Hematopoietic multipotent progenitor cell treated with erythropoietin and hydrocortisone succinate and interleukin-3 and kit ligand, for 17 days (in vitro differentiated cells): ENCODE measurements around the gene CCDC167.

Experiments used
- DNase-seq: peaks from one replicate; pipeline ENCODE4 v3.0.0-alpha.2; 2015; ENCODE audit warnings: low spot score

The CCDC167 gene

DNA sequence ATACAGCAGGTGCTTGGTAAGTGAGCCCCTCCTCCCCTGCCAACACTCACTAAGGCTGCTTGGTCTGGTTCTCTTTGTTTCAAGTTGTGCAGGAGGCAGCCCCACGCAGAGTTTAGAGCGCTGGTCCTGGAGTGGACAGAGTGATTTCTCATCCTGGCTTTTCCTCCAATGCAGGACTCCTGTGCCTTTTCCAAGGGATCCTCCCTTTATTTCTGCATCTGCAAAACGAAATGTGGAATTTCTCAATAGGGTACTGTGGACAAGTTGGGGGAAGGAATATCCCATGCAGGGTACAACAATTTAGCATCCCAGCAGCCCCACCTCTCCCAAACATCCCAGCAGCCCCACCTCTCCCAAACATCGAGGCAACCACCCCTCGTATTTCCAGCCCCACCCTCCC is 30.6 kb upstream of the CCDC167 start:
- DNase-seq = no peak

DNA sequence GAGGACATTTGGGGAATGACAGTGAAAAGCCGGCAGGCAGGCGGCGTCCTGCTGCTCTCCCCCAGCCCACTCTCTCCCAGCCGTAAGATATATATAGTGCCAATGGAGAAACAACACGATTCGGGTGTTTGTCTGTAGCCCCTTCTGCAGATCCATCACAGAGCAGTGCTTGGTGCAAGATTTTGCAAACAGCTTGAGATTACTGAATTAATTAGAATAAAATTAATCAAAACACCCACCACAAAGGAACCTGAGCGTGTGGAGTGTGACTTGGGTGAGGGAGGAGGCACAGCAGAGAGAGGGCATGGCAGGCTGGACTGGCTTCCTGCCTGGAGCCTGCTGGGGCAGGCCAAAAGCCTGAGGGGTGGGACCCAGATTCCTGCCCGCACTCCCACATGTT is 28.8 kb upstream of the CCDC167 start:
- DNase-seq = no peak

DNA sequence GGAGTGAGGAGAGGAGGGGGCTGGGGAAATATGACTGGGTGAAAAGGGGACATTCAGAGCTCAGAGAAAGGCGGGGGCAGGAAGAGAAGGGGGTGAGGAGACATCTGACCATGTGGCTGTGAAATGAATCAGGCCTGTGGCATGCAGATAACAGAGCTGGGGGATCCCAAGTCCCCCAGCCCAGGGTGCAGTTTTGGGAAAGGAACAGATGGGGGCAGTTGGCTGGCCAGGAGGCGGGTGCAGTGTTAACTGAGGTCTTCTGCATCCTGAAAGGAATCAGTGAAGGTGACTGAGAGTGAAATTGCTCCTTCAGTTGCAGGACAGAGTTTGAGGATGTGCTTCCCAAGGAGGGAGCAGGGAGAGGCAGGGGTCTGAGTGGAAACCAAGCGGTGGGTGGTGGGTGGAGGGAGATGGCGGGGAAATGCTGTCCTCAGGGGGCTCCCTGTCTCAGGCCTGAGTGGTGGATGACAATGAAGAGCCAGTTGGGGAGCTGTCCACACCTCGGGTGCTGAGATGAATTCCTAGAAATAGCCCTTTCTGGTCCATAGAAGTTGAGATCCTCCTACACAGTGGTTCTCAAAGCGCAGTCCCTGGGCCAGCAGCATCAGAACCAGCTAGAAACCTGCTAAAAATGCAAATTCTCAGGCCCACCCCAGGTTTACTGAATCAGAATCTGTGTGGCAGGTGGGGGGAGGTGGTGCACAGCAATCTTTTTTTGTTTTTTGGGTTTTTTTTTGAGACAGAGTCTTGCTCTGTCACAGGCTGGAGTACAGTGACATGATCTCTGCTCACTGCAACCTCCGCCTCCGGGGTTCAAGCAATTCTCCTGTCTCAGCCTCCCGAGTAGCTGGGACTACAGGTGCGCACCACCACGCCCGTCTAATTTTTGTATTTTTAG is 26.0 kb upstream of the CCDC167 start:
- DNase-seq = no peak

DNA sequence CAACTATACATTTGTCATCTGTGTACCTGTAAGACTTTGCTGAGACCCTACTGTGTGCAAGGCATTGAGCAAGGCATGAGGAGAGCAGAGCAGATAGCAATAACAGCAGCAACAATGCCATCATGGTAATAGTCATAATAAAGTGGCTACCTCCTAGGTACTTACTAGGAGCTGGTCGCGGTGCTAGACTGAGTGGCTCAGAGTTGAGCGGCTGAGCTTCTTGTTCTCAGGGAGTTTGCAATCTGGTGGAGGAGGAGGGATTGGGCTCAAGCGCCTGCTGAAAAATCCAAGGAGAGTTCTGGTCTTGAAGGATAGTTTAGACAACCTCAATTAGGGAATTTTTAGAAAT is 25.3 kb upstream of the CCDC167 start:
- DNase-seq = no peak

DNA sequence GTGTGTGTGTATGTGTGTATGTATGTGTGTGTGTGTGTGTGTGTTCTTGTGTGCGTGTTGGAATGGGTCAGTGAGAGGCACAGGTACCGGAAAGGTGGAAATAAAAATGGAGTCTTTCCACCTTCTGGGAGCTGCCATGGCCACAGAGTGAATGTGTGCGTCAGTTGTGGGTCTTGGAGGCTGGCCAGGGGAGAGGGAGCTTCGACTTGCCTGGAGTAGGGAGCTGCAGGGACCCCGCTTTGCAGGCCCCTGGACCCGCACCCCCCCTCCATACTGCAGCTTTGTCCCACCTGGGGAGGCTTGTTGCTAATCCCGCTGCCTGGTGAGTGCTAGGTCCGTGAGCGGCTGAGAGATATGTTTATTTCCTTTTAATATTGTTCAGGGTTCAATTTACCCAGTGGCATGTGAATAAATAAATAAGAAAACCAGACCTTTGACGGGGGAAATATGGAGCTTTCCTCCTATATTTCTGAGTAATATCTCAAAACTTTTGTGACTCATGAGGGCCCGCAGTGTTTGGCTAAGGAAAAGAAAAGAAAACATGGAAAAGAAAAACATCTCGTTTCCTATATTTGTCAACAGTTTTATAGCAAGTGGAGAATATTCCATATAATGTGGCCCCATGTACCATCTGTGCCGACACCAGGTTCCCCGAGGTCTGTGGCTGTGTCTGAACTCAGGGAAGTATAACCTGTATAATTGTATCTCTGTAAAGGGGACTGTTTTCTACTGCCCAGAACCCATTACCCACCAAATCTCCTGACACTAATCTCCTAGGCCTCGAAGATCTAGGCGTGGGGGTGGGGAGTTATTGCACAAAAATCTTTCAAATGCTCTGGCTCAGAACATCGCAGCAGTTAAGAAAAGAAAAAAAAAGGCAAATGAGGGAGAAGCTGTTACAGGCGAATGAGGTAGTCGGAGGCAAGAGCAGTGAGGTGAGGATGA is 24.6 kb upstream of the CCDC167 start:
- DNase-seq = no peak

DNA sequence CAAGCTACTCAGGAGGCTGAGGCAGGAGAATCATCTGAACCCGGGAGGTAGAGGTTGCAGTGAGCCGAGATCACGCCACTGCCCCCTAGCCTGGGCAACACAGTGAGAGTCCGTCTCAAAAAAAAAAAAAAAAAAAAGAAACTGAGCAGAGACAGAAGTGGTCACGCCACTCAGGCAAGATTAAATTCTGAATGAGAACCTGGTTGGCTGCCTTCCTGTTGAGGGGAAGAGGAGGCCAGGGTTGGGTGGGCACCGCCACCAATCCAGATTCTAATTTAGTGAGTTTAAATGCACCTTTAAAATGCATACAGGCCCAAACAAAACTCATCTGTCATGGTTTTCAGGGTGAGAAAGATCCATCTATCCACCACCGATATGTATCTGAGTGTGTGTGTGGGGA is 23.7 kb upstream of the CCDC167 start:
- DNase-seq = no peak

DNA sequence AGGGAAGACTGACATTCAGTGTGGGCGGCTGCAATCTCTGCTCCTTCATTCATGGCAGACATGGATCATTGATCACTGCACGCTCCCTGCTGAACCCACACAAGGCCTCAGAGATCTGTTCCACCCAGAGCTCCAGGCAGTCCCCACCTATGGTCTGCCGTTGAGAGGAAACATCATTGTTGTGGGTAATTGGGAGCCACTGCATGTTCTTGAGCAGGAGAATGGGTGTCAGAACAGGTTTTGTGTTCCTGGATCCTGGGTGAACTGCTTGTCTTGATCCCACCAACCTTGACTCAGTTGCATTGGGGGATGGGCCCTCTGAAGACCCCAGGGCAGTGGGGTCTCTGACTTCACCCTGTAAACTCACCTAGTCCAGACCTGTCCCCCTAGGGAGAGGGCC is 23.1 kb upstream of the CCDC167 start:
- no peak for DNase-seq

DNA sequence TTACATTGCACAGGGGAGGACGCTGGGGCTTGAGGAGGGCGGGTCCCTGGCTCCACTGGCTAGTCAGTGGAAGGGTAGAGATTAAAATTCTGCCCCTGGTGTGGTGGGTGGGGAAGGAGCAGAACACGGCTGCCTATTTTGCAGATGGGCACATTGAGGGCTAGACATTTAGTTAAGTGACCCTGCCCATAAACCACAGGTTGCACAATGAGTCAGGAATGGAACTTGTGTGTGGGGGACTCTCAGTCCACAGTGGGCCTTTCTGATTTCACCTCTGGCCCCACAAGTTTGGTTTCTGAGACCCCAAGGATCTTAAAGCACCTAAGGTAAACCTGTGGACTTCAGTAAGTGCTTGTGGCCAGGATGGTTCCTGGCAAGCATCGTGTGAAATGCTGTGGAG is 22.0 kb upstream of the CCDC167 start:
- no peak for DNase-seq

DNA sequence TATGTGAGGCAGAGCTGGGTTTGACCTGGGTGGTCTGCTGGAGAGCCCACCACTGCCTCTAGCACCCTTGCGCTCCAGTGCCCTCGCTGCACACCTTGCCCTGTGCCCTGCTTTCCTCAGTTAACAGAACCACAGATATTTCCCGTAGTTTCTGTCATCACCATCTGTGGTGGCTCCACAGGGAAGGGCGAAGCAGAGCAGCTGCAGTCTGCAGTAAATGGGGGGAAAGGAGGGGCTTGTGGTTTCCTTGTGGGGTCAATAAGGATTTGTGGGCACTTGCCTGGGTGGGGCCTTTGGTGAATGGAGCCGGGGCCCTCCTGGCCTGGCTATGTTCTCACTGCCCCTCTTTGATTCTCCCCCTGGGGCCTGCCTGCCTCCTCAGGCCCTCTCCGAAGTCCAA is 21.2 kb upstream of the CCDC167 start:
- no peak for DNase-seq

DNA sequence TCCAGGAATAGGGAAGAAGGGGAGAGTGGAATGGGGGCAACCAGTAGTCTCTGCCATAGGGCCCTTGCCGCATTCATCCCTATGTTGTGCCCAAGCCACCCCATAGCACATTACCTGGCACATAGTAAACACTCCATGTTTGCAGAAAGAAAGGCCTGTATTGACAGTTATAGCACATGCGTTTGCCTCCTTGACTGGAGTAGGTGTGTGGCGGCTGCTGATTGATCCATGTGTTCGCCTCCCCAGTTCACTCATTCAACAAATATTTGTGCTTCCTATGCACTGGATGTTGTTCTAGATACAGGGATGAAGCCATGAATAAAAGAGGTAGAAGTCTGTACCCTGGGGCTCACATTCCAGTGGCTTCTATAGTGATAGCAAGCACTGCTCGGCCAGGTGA is 19.8 kb upstream of the CCDC167 start:
- no peak for DNase-seq

DNA sequence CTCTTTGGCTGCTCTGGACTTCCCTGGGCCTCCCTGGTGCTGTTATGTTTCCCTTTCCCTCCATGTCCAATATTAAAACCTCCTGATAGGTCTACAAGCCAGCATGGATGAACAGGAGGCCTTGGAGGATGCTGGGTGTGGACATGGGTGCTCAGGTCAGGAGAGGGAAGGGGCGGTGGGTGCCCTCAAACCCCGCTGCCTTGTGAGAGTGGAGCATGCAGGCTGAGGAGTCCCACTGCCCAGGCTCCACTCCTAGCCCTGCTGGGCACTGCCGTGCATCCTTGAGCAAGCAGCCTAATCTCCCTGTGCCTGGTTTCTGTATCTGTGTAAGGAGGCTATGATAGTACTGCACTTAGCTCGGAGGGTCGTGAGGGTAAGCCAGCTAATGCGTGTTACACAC is 18.4 kb upstream of the CCDC167 start:
- DNase-seq = no peak

DNA sequence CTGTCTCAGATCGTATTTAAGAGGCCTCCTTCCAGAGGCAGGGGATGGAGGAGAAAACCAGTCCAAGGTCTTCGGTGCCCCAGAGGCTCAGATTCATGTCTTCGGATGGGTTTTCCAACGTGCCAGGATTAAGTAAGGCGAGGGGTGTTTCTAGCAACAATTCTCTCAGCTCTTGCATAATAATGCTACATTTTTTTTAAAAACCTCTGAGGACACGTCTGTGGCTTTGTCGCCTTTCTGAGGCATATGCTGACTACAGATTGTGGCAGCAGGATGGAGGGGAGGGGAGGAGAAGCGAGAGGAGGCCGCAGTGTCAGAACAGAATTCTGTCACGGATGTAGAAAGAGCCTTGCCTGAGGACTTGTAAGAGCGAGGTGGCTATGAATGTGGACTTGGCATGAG is 17.7 kb upstream of the CCDC167 start:
- no peak for DNase-seq

DNA sequence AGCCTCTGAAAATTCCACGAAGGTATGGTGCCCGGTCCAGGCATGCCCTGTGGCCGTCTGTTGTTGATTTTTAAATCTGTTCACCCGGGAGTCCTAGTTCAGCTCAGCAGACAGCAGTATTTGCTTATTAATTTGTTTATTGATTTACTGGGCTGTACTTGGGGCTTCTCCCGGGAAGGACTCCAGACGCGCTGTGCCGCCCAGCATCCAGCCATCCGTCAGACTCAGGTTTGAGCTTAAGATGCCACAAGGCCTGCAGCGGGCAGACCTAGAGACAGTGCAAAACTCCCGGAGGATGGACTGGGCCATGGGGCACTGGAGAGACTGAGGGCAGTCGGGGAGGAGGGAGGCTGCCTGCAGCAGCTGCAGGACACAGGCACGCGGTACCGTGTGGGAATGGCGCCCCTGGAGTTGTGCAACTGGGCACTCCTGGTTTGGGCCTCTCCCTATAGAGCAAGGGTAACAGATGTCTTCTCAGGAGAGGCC is 17.3 kb upstream of the CCDC167 start:
- DNase-seq = no peak

DNA sequence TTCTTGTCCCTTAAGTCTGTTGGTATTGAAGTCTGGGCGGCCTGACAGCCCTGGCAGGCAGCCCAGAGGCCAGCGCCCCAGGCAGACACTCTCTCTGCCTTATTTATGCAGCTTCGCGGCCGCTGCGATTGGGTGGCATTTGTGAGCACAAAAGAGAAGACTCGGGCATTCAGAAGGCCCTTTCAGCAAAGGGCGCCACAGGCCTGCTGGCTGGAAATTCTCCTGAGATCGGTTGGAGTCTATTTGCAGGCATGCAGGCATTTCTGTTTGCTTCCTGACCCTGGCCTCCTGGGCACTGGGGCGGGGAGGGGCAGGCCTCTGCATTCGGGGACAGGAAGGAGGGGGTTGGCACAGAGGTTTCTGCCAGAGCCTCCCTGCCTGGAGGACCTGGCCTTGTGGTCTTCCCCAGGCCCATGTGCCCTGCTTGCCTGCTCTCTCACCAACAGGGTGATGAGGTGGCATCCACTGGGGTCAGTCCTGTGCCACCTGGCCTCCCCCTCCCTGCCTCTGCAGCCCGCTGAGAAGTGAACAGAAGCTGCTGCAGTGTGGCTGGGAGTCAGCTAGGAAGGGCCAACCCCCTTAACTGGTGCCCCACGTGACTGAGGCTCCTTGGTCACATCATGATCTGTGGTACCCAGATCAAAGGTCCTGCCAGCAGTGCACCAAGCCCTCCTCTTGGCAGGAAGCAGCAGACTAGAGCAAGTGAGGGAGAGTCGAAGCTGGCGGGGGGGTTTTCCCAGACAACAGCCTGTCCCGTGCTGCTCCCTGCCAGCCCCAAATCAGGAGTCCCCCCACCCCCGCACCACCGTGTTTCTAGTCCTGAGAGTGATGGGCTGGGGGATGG is 16.6 kb upstream of the CCDC167 start:
- no peak for DNase-seq

DNA sequence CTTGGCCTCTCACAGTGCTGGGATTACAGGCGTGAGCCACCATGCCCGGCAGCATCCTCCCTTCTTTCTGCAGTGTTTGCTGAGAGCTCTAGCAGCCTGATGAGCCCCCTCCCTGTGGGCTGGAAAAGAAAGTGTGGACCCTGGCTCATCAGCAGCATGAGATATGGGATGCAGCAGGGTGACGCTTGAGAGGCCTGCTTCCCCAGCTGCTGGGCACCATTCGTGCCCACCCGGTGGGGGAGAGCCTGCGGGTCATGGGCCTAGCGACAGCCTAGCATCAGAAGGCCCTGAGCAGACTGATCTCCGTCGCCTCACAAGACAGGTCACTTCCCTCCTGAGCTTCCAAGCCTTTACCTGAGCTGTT is 16.0 kb upstream of the CCDC167 start:
- no peak for DNase-seq

DNA sequence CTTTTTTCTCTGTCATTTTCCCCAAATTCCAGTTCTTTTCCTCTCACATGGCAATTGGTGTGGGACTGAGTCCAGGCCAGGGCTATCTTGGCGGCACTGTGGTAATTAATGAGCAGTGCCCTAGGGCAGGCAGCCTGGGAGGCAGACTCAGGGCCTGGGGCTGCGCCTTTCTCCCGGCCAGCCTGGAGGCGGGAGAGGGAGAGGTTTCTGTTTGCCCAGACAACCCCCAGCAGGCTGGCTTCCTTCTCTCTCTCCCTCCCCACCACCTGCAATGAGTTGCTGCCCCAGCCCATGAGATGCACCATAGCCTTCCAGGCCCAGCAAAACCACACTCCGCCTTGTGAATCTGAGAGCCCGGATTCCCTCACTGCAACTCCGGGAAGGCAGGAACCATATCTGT is 15.1 kb upstream of the CCDC167 start:
- DNase-seq = no peak

DNA sequence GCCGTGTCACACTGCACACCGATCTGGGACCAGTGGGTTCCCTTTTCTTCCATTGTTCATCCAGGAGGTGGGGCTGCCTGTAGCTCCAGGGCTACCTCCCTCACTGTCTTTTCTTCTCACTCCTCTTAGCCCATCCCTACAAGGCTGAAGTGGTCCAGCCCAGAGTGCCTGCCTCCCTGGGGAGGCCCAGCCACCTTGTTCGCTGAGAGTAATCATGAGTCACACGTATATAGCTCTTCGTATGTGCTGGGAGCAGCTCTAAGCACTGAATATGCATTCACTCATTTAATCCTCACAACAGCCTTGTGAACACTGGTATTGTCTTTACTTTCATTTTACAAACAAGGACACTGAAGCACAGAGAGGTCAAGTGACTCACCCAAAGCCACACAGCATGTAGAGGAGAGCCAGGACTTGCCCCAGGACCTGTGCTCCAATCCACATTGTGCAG is 14.7 kb upstream of the CCDC167 start:
- no peak for DNase-seq

DNA sequence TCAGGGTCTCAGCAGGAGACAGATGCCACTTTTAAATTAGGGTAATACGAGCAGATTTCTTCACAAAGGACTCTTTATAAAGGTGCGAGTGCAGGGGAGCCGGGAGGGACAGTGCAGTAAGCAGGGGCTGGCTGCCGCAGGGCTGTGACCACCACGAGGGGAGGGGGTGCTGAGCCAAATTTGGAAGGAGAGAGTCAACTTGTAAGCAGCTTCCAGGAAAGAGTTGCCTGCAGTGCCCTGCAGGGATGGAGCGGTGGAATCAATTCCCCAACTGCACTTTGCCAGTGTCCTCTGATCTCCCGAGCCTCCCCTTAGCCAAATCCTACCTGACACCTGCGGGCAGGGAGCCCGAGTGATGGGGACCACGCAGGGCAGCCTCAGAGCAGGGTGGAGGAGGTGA is 13.9 kb upstream of the CCDC167 start:
- DNase-seq = no peak

DNA sequence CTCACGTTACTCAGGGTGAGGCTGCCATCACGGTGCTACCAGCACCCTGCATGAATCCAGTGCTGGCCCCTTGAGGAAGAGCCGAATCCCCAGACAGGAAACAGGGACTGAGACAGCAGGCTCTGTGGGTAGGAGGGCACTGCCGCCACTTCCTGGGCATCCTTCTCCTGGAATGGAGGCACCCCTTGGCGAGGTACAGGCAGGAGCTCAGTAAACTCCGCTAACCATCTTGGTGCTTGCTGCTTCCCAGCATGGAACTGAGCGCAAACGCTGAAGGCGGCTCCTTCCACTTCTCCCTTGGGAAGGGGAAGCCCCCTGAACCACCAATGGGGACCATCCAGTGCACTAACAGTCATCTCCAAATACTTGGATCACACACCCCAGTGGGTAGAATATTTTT is 13.5 kb upstream of the CCDC167 start:
- no peak for DNase-seq

DNA sequence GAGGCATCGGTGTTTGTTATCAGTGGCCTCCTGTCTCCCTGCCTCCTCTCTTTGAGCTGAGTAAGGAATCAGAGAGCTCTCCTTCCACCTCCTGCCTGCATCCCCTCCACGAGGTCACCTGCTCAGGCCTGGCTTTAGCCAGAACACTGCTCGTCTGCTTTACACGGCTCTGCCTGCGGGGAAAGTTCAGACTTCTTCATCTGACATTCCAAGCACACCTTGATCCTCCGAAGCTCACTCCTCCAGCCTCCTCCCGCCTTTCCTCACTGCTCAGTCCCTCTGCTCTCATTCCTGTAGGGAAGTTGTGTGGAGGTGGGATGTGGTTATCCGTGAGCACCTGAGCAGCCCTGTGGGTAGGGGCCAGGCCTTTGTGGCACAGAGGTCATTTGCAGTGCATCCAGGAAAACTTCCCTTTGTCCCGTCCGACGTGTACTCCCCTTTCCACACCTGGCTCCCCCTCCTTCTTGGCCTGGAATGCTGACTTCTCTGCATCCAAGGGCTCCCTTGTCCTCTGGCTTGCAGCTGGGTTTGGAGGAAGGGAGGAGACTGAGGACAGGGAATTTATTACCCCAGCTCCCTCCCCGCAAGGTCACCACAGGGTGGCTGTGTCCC is 12.8 kb upstream of the CCDC167 start:
- no peak for DNase-seq

DNA sequence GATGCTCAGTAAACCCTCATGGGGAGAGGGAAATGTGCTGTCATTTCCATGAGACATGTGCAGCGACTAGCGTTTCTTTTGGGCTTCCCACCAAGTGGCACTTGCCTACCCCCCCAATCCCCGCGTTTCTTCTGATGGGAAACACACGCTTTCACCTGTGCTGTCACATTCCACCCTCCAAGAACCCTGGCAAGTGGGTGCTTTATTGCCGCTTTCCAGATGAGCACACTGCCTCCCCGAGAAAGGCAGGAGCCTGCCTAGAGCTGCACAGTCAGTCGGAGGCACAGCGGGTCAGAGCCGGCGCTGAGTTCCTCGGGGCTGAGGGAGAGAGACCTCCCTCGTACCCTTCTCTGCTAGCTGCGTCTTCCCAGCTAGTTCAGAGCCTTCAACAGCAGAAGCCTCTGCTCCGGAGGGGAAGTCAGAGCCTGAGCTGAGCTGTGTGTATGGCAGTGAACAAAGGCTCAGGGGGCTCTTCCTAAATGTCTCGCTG is 12.3 kb upstream of the CCDC167 start:
- no peak for DNase-seq

DNA sequence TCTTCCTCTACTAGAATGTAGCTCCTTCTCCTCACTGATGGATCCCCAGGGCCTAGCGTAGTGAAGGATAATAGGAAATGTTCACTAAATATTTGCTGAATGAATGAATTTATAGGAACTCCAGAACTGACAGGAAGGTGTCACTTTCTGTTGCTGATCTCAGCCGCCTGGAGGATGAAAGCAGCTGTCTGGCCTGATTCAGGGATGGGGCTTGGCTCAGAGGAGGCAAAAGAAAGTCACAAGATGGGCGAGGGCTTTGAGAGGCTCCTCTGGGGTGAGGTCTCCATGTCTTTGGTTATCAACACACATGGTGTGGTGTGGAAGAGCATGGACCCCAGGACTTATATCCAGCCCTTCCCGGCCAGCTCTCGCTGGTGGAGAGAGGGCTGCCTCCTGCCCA is 11.5 kb upstream of the CCDC167 start:
- DNase-seq = no peak
